IPS-20b (cell line): ENCODE results near the gene MPDZ.

Experiments used
- H3K27ac ChIP-seq: one replicate; pipeline ENCODE4 v1.5.1; 2013; ENCODE audit warnings: low read length
- H3K27me3 ChIP-seq: 2 replicates; pipeline ENCODE4 v1.6.1; 2013; ENCODE audit warnings: mild to moderate bottlenecking, low read length, inconsistent platforms; ENCODE audit not compliant: insufficient read depth
- H3K36me3 ChIP-seq: 2 replicates; pipeline ENCODE4 v1.6.1; 2013; ENCODE audit warnings: low read depth, mild to moderate bottlenecking, inconsistent platforms, low read length, moderate library complexity; ENCODE audit not compliant: insufficient read depth
- H3K4me1 ChIP-seq: 2 replicates; pipeline ENCODE4 v1.6.1; 2013; ENCODE audit warnings: mild to moderate bottlenecking, control low read depth, inconsistent platforms, low read length, moderate library complexity; ENCODE audit not compliant: insufficient read depth
- H3K4me3 ChIP-seq: 2 replicates; pipeline ENCODE4 v1.5.1; 2013; ENCODE audit warnings: mild to moderate bottlenecking, low read length, inconsistent platforms
- H3K9ac ChIP-seq: 2 replicates; pipeline ENCODE4 v1.6.1; 2013; ENCODE audit warnings: low read depth, mild to moderate bottlenecking, inconsistent platforms, low read length, moderate library complexity
- H3K9me3 ChIP-seq: 2 replicates; pipeline ENCODE4 v1.6.1; 2013; ENCODE audit warnings: mild to moderate bottlenecking, low read depth, low read length, inconsistent platforms; ENCODE audit not compliant: insufficient read depth

The MPDZ gene

DNA sequence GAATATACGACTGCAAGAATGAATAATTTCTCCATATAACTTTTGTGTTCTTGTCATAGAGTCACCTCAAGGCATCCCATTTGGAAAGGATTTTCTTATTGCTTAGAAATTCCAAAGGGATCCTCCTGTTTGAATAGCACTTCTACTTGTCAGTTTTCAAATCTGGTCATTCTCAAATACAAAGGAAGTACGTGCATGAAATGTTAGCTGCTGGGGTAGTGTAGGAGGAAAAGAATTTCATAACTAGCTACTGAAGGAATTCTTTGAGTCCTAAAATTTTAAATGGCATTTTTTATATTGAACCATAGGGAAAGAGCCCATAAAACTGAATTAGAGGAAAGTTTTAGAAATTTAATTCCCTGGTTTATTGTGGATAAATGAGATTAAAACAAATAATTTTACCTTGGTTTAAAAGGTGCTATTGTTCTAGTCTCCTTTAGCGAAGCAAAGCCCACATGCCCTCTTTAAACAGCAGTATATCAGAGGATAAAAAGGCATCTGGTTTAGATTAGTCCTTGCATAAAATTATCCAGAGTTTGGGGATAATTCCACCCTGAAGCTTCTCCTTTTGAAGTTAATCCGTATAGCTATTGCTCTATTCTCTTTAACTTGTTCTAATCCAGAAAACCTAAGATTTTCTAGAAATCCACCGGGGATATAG, 2.0 kb upstream of the MPDZ start:
- Histone ChIP-seq H3K9me3 (no peaks in the 10 kb centered on the region), H3K4me1 (peaks cover 5% of the 10 kb centered on the region), H3K9ac (no peak overlapping the region), H3K27ac (no peak overlapping the region), H3K27me3 (no peaks in the 10 kb centered on the region), H3K36me3 (no peaks in the 10 kb centered on the region), H3K4me3 (no peak overlapping the region)

- peaks cover 10% of the 10 kb centered on the region for H3K4me1 ChIP-seq
- no peaks in the 10 kb centered on the region for H3K27me3 ChIP-seq
- peak overlapping the region; percentile 88 for H3K9ac ChIP-seq
- no peak overlapping the region for H3K27ac ChIP-seq
- H3K36me3 ChIP-seq = no peaks in the 10 kb centered on the region
- peak overlapping the region; percentile 73 for H3K4me3 ChIP-seq
- no peaks in the 10 kb centered on the region for H3K9me3 ChIP-seq
Observed at GRCh38 chr9:13278368-13279246, 885 bp downstream of the MPDZ start.

GRCh38 chr9:13278023-13278367, 1.5 kb downstream of the MPDZ start:
- H3K4me1 ChIP-seq = peaks cover 10% of the 10 kb centered on the region
- H3K27ac ChIP-seq = no peak overlapping the region
- H3K27me3 ChIP-seq = no peaks in the 10 kb centered on the region
- no peaks in the 10 kb centered on the region for H3K9me3 ChIP-seq
- no peaks in the 10 kb centered on the region for H3K36me3 ChIP-seq
- H3K9ac ChIP-seq = peak overlapping the region; percentile 88; the same call in 1 of the 2 replicates
- H3K4me3 ChIP-seq = peak overlapping the region; percentile 73

DNA sequence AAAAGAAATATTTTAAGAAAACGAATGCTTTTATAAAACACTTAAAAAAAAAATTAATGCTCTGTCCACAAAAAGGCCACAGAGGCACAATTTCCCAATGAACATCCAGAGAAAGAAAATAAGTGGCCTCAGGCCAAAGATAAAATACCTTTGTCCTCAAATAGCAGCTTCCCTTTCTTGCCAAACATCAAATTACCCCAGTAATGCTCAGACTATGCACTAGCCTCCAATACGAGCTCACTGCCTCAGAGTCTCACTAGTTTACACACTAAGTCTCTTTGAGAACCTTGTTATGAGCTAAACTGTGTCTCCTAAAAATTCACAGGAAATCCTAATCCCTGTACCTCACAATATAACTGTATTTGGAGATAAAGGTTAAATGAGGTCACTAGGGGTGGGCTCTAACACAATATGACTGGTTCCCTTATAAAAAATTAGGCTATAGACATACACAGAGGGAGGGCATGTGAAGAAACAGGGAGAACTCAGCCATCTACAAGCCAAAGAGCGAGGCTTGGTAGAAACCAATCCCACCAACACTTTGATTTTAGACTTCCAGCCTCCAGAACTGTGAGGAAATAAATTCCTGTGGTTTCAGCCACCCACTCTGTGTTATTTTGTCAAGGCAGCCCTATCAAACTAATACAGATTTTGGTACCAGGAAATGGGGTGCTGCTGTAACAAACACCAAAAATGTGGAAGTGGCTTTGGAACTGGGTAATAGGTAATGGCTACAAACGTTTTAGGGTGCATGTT, 4.4 kb downstream of the MPDZ start:
- no peak overlapping the region for H3K27ac ChIP-seq
- H3K4me3 ChIP-seq = no peak overlapping the region
- H3K27me3 ChIP-seq = no peaks in the 10 kb centered on the region
- no peak overlapping the region for H3K9ac ChIP-seq
- peaks cover 14% of the 10 kb centered on the region for H3K4me1 ChIP-seq
- H3K9me3 ChIP-seq = no peaks in the 10 kb centered on the region
- H3K36me3 ChIP-seq = no peaks in the 10 kb centered on the region

- Histone ChIP-seq H3K27ac (no peak overlapping the region), H3K4me3 (no peak overlapping the region), H3K4me1 (peaks cover 22% of the 10 kb centered on the region), H3K9ac (no peak overlapping the region), H3K36me3 (no peaks in the 10 kb centered on the region), H3K27me3 (no peaks in the 10 kb centered on the region), H3K9me3 (no peaks in the 10 kb centered on the region)
Observed at GRCh38 chr9:13270734-13271133, 8.8 kb downstream of the MPDZ start.

DNA sequence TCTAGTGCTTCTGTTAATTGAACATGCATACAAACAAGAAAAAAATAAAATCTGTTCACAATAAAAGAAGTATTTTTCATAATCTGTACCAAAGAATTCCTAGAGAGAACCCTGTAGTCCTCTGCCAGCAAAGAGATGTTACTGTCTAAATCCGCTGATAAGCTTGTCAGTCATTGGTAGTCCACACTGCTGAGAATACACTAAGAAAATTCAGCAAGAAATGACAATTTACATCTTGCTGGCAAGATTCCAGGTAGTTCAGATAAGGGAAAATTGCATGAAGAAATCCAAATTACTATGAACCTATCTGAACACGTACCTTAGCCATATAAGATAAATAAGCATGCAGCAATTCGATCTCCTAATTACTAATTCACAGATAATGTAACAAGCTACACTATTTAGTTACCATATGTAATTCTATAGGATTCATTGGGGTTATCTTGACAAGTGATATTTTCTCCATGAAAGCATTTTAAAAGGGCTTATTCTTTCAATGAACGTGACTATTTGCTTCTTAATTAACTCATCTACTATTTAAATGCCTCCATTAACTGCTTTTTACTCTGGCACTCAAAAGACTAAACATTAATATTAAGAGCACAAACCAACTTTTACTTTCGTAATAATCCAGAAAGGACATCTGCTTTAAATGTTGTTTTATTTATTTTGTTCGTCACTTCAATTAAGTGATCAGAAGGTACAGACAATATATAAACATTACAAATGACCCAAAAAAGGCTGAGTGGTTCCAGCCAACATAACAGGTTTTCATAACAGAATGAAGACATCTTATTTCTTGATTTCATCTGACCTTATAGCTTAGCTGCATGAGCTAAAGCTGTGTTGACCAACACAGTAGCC, 9.7 kb downstream of the MPDZ start:
- Histone ChIP-seq H3K4me3 (no peak overlapping the region), H3K27ac (no peak overlapping the region)

DNA sequence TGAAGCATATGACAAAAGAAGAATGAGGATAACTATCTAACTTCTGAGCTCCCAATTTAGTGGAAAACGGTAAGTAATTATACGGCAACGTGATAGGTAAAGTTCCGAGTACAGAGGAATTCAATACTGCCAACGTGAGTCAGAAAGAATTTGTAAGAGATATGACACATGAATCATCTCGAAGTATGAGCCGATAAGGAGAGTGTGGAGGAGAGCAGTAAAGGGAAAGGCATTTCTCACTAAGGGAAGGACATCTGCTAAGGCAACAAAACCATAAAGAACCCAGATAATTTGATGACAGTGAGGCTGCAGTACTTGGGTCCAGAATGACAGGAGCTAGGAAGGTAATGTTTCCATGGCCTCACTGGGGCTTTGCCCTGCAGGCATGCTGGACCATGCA, 11.0 kb downstream of the MPDZ start:
- no peaks in the 10 kb centered on the region for H3K27me3 ChIP-seq
- no peaks in the 10 kb centered on the region for H3K36me3 ChIP-seq
- H3K9me3 ChIP-seq = no peaks in the 10 kb centered on the region
- H3K4me3 ChIP-seq = no peak overlapping the region
- peaks cover 18% of the 10 kb centered on the region for H3K4me1 ChIP-seq
- no peak overlapping the region for H3K27ac ChIP-seq
- no peak overlapping the region for H3K9ac ChIP-seq

More for the DNA sequence above, 9.7 kb downstream of the MPDZ start:
- Histone ChIP-seq H3K9me3 (no peaks in the 10 kb centered on the region), H3K4me1 (peaks cover 18% of the 10 kb centered on the region), H3K9ac (no peak overlapping the region), H3K27me3 (no peaks in the 10 kb centered on the region), H3K36me3 (no peaks in the 10 kb centered on the region)

DNA sequence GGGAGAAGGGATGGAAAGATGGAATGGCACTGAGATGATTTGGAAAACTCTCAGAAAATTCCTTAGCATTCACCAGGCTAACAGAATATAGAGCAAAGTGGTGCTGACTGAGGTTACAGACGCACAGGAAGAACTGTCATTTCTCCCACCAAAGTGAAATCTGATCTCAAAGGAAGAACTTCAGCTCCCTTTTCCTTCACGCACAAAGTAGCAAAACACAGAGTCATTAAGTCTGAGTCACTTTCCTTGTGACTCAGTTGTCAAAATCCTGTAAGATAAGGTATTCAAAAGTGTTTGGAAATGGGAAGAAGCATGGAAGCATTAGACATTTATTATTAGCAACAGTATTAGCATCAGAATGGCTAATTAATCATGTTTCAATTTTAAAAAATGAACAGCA, 11.7 kb downstream of the MPDZ start:
- no peak overlapping the region for H3K9ac ChIP-seq
- H3K36me3 ChIP-seq = no peaks in the 10 kb centered on the region
- no peak overlapping the region for H3K4me3 ChIP-seq
- no peaks in the 10 kb centered on the region for H3K27me3 ChIP-seq
- no peak overlapping the region for H3K27ac ChIP-seq
- H3K4me1 ChIP-seq = peaks cover 18% of the 10 kb centered on the region
- no peaks in the 10 kb centered on the region for H3K9me3 ChIP-seq

- Histone ChIP-seq H3K9ac (no peak overlapping the region), H3K9me3 (no peaks in the 10 kb centered on the region), H3K27ac (no peak overlapping the region)
Observed at GRCh38 chr9:13266167-13266566, 13.3 kb downstream of the MPDZ start.

GRCh38 chr9:13264788-13265187, 14.7 kb downstream of the MPDZ start:
- Histone ChIP-seq H3K9me3 (no peaks in the 10 kb centered on the region), H3K9ac (no peak overlapping the region), H3K36me3 (no peaks in the 10 kb centered on the region), H3K4me1 (peaks cover 13% of the 10 kb centered on the region), H3K27me3 (no peaks in the 10 kb centered on the region), H3K27ac (no peak overlapping the region), H3K4me3 (no peak overlapping the region)

More at GRCh38 chr9:13266167-13266566, 13.3 kb downstream of the MPDZ start:
- Histone ChIP-seq H3K36me3 (no peaks in the 10 kb centered on the region), H3K27me3 (no peaks in the 10 kb centered on the region), H3K4me1 (peaks cover 13% of the 10 kb centered on the region), H3K4me3 (no peak overlapping the region)

- H3K36me3 ChIP-seq = no peaks in the 10 kb centered on the region
Observed at GRCh38 chr9:13263511-13263910, 16.0 kb downstream of the MPDZ start.

More at GRCh38 chr9:13263511-13263910, 16.0 kb downstream of the MPDZ start:
- peaks cover 11% of the 10 kb centered on the region for H3K4me1 ChIP-seq
- H3K9ac ChIP-seq = no peak overlapping the region
- no peak overlapping the region for H3K27ac ChIP-seq
- H3K9me3 ChIP-seq = no peaks in the 10 kb centered on the region
- H3K4me3 ChIP-seq = no peak overlapping the region
- no peaks in the 10 kb centered on the region for H3K27me3 ChIP-seq
